Activated CD4-positive, alpha-beta T cell treated with anti-CD3 and anti-CD28 coated beads, Interleukin-2, amount 50 U/mL, for 16 hours (primary cell): ENCODE measurements around the gene GRIN2A.

ENCODE experiments used
- DNase-seq: peaks from one replicate; pipeline ENCODE4 v3.0.0-alpha.2; 2020

The GRIN2A gene

DNA sequence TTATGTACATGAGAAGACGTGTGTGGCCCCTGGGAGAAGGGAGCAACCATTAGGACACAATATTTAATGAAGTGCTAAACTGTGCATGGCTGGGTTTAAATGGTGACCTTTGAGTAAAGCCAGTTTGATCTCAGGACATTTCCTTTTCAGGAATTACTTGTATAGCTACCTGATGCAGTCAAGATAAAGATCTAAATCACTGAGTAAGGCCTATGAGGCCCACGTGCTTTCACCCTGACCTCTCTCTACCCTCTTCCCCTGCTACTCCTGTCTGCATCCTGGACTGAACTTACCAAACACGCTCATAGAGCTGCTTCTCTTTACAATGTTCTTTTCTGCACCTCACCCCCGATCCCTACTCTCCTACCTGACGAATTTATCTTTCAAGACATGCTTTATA is 98.9 kb downstream of the GRIN2A start:
- no peak for DNase-seq

GRCh38 chr16:10081201-10081940 is 100.9 kb downstream of the GRIN2A start:
- DNase-seq, result no peak

GRCh38 chr16:10080051-10080772 is 102.0 kb downstream of the GRIN2A start:
- no peak for DNase-seq

GRCh38 chr16:10078541-10078949 is 103.7 kb downstream of the GRIN2A start:
- DNase-seq, result no peak

DNA sequence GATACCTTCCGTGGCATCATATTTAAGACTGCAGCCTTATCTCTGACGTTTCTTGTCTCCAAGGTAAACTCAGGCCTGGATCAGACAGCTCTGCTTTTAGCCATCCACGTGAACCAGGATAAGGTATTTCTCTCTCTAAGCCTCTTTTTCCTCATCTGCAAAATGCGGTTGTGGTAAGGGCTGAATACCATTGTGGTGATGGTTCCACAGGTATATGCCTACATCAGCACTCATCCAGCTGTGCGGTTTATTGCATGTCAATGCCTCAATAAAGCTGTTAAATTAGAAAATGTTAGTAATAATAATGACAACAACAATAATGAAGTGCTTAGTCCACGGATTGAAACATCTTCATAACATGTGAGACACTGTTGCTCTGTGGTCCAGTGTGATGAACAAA is 104.4 kb downstream of the GRIN2A start:
- no peak for DNase-seq

DNA sequence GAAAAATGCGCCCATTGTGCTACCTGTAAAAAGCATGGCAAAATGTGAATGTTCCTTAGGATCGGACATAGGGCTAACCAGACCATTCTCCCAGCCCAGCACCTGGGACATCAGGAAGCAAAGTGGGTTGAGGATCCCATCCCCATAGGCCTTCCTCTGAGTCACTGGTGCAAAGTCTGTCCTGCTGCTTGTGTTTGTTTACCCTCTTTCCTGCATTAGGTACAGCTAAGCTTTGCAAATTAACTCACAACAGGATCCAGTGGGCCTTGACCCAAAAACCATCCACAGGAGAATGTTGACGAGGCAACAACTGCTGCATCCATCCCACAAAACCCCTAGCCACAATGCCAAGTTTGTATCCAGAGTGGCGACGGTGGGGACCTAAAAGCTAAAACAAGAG is 106.2 kb downstream of the GRIN2A start:
- no peak for DNase-seq

GRCh38 chr16:10070591-10070990 is 111.6 kb downstream of the GRIN2A start:
- no peak for DNase-seq

DNA sequence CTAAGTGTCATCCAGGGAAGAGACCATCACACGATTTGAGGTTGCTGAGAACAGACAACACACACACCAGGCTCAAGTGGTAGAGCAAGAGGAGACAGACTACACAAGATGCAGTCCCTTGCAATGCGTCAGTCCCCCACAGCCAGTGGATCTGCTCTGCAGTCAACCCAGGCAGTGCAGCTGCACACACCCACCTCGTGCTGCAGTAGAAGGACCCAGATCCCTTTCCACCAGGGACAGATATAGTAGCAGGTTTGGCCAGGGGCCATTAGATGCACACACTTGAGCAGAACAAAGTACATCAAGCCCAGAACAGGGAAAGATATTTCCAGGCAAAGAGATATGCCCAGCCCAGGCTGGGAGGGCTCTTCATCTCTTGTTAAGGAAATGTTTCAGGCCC is 112.9 kb downstream of the GRIN2A start:
- no peak for DNase-seq

GRCh38 chr16:10067835-10068234 is 114.4 kb downstream of the GRIN2A start:
- DNase-seq, result no peak

GRCh38 chr16:10067406-10067805 is 114.8 kb downstream of the GRIN2A start:
- DNase-seq, result no peak

DNA sequence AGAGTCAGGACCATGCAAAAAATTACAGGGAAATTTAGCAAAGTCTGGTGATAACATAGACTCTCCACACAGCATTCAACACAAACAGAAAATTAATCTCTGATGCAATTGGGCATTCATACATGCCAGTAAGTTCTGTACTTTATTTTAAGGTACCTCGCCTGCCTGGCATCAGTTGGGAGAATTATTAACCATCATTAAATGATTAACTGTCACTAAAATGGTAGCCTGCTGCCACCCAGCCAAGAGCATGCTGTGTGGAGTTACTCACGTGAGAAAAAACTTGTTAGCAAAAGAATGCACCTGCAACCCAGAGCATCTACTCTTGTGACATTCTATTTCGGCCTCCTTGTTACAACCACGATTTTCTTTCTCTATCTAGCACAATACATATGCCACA is 117.2 kb downstream of the GRIN2A start:
- no peak for DNase-seq

- DNase-seq, result no peak
These were observed 133.4 kb downstream of the GRIN2A start for GRCh38 chr16:10048850-10049249.

DNA sequence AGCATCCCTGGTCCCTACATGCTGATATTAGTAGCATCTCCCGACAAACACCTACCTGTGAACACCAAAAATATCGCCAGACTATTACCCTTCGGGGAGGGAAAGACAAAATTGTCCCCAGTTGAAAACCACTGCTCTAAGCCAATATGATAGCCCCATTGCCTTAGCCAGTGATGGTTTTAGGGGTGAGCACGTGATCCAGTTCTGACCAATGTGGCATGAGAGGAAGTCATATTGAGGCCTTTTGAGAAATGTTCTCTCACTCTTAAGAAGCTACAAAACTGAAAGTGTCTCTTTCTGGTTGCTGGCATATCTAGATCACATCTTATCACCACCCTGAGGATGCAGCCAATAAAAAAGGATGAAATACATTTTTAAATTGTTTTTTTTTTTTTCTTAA is 136.3 kb downstream of the GRIN2A start:
- DNase-seq, result no peak

GRCh38 chr16:10045291-10045775 is 136.9 kb downstream of the GRIN2A start:
- DNase-seq, result no peak

DNA sequence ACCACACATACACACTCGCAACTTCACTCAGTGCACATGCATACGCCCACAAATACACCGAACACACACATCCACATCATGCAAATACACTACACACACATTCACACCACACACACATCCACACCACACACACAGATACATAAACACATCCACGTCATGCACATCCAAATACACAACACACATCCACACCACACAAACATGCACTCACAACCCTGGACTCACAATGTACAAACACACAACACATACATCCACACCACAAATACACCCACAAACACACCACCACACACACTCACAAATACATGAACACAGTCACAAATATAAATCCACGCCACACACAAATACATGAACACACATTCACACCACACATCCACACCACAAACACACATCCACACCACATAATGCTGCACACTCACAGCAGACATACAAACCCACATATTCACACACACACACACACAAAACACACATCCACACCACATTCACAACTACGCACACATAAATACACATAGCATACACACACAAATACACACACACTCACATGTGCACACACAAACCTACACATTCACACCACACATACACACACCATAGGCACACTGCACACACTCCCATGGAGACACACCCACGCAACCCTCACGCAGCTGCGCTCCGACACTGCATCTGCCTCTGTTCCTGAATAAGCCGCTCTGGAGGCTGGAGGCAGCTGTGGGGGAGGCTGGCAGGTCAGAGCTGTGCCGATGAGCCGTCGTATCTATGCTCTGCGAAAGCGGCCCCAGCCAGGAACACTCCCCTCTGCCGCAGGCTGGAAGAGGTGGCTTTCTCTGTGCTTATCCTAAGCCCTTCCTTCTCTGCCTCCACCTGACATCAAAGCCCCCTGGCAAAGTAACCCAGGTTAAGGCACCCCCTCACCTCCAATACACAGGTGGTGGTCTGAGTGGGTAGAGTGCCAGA is 141.8 kb downstream of the GRIN2A start:
- DNase-seq, result no peak

DNA sequence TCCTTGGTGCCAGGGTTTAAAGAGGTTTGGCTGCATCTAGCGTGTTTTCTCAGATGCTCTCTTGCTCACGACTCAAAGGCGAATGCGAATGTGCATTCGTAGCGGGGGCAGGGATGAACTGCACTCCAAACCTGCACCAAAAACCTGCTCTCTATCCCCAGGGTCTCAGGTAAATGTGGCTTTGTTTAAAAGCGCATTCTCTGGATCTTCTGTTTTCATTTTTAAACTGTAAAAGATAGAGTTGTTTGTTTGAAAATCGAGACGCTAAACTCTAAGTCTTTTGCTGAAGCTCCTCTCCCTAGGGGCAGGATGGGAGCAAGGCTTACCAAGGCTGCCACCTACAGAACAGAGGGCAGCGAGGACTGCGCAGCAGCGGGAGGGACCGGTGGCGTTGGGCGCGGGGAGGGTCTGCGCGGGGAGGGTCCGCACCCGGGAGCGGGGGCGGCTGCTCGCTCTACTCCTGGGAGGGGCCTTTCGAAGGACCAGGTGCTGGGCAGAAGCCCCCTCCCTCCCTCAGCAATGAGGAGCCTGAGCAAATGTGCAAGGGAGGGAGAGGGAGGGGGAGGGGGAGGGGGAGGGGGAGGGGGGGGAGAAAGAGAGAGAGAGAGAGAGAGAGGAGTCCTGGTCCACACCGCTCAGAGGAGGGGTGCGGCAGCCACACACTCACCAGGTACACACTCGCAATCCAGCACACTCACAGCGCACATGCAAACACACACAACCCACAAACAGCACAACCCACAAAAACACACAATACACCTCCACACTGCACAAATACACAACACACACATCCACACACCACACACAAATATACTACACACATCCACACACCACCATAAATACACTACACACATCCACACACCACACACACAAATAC is 142.8 kb downstream of the GRIN2A start:
- DNase-seq, result no peak

GRCh38 chr16:10037751-10038150 is 144.5 kb downstream of the GRIN2A start:
- no peak for DNase-seq

GRCh38 chr16:10036956-10037355 is 145.3 kb downstream of the GRIN2A start:
- DNase-seq, result no peak

GRCh38 chr16:10033556-10033955 is 148.7 kb downstream of the GRIN2A start:
- DNase-seq, result no peak

- no peak for DNase-seq
These were observed 150.3 kb downstream of the GRIN2A start for GRCh38 chr16:10031955-10032354.

DNA sequence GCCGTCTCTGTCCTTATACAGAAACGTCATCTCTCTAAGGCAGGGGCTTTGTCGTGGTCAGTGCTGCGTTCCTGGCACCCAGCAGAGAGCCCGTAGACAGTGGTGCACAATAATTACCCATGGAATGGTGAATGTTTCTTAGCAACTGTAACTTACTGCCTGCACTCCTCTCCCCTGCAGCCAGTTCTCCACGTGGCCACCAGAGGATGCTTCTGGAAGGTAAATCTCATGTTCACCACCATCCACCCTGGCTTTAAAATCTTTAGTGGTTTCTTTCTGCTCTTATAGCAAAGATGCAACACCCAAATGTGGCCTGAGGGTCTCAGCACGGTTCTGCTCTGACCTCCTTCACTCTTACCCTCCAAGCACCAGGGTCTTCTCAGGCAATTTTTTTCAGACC is 150.8 kb downstream of the GRIN2A start:
- DNase-seq, result no peak

DNA sequence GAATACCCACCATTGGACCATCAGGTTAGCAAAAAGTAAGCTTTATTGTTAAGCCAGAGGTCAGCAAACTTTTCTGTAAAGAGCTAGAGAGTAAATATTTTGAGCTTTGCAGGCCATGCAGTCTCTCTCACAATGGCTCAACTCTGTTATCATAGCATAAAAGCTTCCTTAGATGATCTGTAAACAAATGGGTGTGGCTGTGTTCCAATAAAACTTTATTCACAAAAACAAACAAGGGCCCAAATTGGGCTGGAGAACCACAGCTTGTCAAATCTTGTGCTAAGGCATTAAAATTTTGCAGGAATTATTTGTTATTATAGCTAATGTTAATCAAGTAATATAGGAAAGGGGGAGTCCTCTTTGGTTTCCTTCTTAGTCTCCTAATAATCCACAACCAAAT is 153.6 kb downstream of the GRIN2A start:
- no peak for DNase-seq
